GM12875 (cell line): ENCODE data around the gene HIRA.

Experiments
- H3K4me3 ChIP-seq: one replicate; pipeline ENCODE4 v1.5.1; 2011; ENCODE audit warnings: low read depth, low read length, control low read depth
- CTCF ChIP-seq: IDR thresholded peaks from 2 replicates; pipeline ENCODE4 v1.5.1; 2011; ENCODE audit warnings: low read depth, mild to moderate bottlenecking, control low read depth, inconsistent platforms, low read length, moderate library complexity, borderline replicate concordance; ENCODE audit not compliant: insufficient read depth

The HIRA gene

GRCh38 chr22:19455033-19455432 is 23.5 kb upstream of the HIRA start:
- no peak overlapping the region for H3K4me3 ChIP-seq
- TF ChIP-seq CTCF = no peak

- TF ChIP-seq CTCF = no peak
- H3K4me3 ChIP-seq = no peak overlapping the region
These were observed 22.6 kb upstream of the HIRA start for GRCh38 chr22:19454156-19454555.

DNA sequence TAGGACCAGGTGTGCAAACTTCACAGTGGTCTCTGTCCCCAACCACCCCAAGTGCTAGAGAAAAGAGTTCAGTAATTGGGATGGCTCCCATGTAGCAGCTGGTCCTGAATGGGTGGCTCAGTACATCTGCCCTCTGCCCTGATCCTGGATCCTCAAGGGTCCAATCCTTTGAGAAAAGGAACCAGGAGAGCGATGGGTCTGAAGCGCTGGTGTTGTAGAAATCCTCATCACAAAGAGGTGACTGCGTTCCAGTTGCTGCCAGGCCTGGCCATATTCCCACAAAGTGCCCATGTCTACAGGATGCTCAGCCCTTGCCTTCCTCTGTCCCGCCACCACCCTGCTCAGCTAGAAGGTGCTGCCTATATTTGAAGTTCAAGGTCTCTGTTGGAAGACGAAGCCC is 22.2 kb upstream of the HIRA start:
- H3K4me3 ChIP-seq = no peak overlapping the region
- TF ChIP-seq CTCF = no peak

DNA sequence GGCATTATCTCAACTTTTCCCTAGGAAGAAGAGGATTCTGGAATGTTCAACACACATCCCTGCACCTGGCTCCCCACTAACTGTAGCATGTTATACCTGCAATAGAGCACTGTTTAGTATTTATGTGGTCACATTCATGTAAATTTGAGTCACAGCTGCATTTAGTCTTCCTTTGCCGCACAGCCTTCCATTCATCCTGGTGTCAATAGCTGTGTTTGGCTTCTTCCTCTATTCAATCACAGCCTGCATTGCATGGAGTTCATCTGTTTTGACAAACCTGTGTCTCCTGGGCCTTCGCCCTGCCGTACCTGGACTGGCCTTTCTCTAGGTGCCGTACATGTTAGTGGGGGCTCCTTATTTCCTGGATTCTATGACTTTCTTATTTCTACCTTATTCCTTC is 20.0 kb upstream of the HIRA start:
- no peak for TF ChIP-seq CTCF
- H3K4me3 ChIP-seq = no peak overlapping the region

GRCh38 chr22:19450363-19451175 is 19.0 kb upstream of the HIRA start:
- no peak overlapping the region for H3K4me3 ChIP-seq
- no peak for TF ChIP-seq CTCF

- TF ChIP-seq CTCF = no peak
- H3K4me3 ChIP-seq = no peak overlapping the region
These were observed 17.9 kb upstream of the HIRA start for GRCh38 chr22:19449422-19449767.

GRCh38 chr22:19448739-19449421 is 17.3 kb upstream of the HIRA start:
- TF ChIP-seq CTCF = no peak
- H3K4me3 ChIP-seq = peak overlapping the region; percentile 82
